K562 (cell line): ENCODE results near the gene TLCD4. TPM values are rescaled to one million over a fixed set of nuclear protein-coding genes. Genes with fewer than 3 reads are reported as not detected.

Experiments
- DDX20 ChIP-seq: fragments of 450-650 bp; IDR thresholded peaks from 2 replicates; pipeline ENCODE4 v1.6.1; 2016; ENCODE audit warnings: missing genetic modification characterization, low read depth, mild to moderate bottlenecking, missing compliant biosample characterization, moderate library complexity
- E2F1 ChIP-seq: sonication (generic); formaldehyde crosslinking; IDR thresholded peaks from 2 replicates; pipeline ENCODE4 v1.8.1; 2023; ENCODE audit warnings: mild to moderate bottlenecking, missing genetic modification reagents, moderate library complexity
- E2F8 ChIP-seq: fragments of 450-650 bp; IDR thresholded peaks from 2 replicates; pipeline ENCODE4 v1.7.1; 2018; ENCODE audit warnings: mild to moderate bottlenecking, low read depth; ENCODE audit not compliant: partially characterized antibody
- FOXP4 ChIP-seq: sonication (generic); formaldehyde crosslinking; IDR thresholded peaks from 2 replicates; pipeline ENCODE4 v1.8.0; 2022; ENCODE audit warnings: mild to moderate bottlenecking, missing genetic modification reagents, borderline replicate concordance
- HDAC3 ChIP-seq: fragments of 450-650 bp; IDR thresholded peaks from 2 replicates; pipeline ENCODE4 v1.6.1; 2018; ENCODE audit warnings: borderline replicate concordance, mild to moderate bottlenecking, moderate library complexity; ENCODE audit not compliant: partially characterized antibody
- KDM2B ChIP-seq: fragments of 250-450 bp; sonication (Bioruptor Pico); IDR thresholded peaks from 2 replicates; pipeline ENCODE4 v1.8.0; 2021; ENCODE audit warnings: mild to moderate bottlenecking, moderate library complexity
- MCM5 ChIP-seq: fragments of 450-650 bp; IDR thresholded peaks from 2 replicates; pipeline ENCODE4 v1.6.1; 2016; ENCODE audit warnings: low read depth
- TEAD4 ChIP-seq, 2 experiments: sonication (generic) in 1 of 2; formaldehyde crosslinking in 1 of 2; IDR thresholded peaks; 2 replicates each; pipeline versions ENCODE4 v1.6.1 to v1.8.0; 2012 to 2022; ENCODE audit warnings: borderline replicate concordance in 1 of 2, inconsistent platforms in 1 of 2, low read length in 1 of 2, mild to moderate bottlenecking in 1 of 2, missing genetic modification reagents in 1 of 2
- TSC22D4 ChIP-seq: fragments of 450-650 bp; IDR thresholded peaks from 2 replicates; pipeline ENCODE4 v1.6.1; 2016; ENCODE audit warnings: missing genetic modification characterization, missing biosample characterization, control low read depth
- WHSC1 ChIP-seq: IDR thresholded peaks from one replicate; pipeline ENCODE4 v1.6.1; 2012; ENCODE audit warnings: low read length, control low read depth, inconsistent platforms
- ZBTB49 ChIP-seq: sonication (generic); formaldehyde crosslinking; IDR thresholded peaks from 2 replicates; pipeline ENCODE4 v1.8.0; 2022; ENCODE audit warnings: missing genetic modification reagents, mild to moderate bottlenecking, borderline replicate concordance
- ZNF121 ChIP-seq: sonication (generic); formaldehyde crosslinking; conservative IDR thresholded peaks from 2 replicates; pipeline ENCODE4 v1.8.0; 2022; ENCODE audit warnings: missing genetic modification reagents
- polyA plus RNA-seq, 8 experiments: library from polyadenylated mRNA; depleted of rRNA in 4 of 8; stranded (reverse) in 5 of 8; unstranded in 3 of 8; fragments of >200 nt; fragmentation: Nextera tagmentation in 2 of 8; fragmentation: Illumina TruSeq in 1 of 8; extraction: Ambion mirVana in 2 of 8; extraction: Trizol in 1 of 8; gene quantifications; 2 replicates each; pipeline versions ENCODE4 v1.2.1 to v1.2.3, GENCODE V29; 2011 to 2014; ENCODE audit warnings: inconsistent platforms in 1 of 8, missing spikeins in 1 of 8
- total RNA-seq, 7 experiments: library from RNA; depleted of rRNA in 6 of 7; stranded (reverse); fragments of >200 nt in 6 of 7; fragmentation: Illumina TruSeq in 2 of 7; extraction: Trizol in 2 of 7; gene quantifications; 2 replicates each; pipeline versions ENCODE4 v1.2.1 to v1.2.3, GENCODE V29; 2011 to 2021; ENCODE audit warnings: low replicate concordance in 1 of 7
- TF ChIP-seq, protein P1 (sequence below), 3 experiments: IDR thresholded peaks in 2 of 3; conservative IDR thresholded peaks in 1 of 3; 2 replicates each; pipeline ENCODE4 v1.5.1; 2011 to 2012; ENCODE audit warnings: low read length in 3 of 3, mild to moderate bottlenecking in 3 of 3, control low read depth in 2 of 3, improper control_type of control experiment in 1 of 3, inconsistent platforms in 1 of 3, low read depth in 1 of 3, mixed read lengths in 1 of 3, moderate library complexity in 1 of 3; ENCODE audit not compliant: insufficient read depth in 2 of 3

TLCD4 gene
- total and polyA plus RNA-seq, 9 of the 15 experiments (the other 6 are each of a cell fraction or from before 2014, with no cell fraction given): 3.5 to 19.8 (median 7.6) TPM

GRCh38 chr1:95072532-95073419, 44.4 kb upstream of the TLCD4 start, which contains the start of gene ALG14 (continued):
- TF ChIP-seq ZBTB49 (CRISPR knock-in tag) (peak; percentile 80; the same call in 1 of the 2 replicates), E2F1 (no peak), FOXP4 (CRISPR knock-in tag) (no peak), WHSC1 (no peak), E2F8 (no peak), TEAD4 (IDR thresholded peaks at IDR 0.05; ENCODE audit: low read length) (peak; percentile 20; the same call in 1 of the 2 replicates), TEAD4 (CRISPR knock-in tag; IDR thresholded peaks at IDR 0.05; ENCODE audit: borderline replicate concordance) (no peak), ZNF121 (CRISPR knock-in tag) (no peak), HDAC3 (peak; percentile 82), KDM2B (no peak), TSC22D4 (tag) (no peak), DDX20 (tag) (no peak), MCM5 (no peak)
- TF ChIP-seq, protein P1, sequence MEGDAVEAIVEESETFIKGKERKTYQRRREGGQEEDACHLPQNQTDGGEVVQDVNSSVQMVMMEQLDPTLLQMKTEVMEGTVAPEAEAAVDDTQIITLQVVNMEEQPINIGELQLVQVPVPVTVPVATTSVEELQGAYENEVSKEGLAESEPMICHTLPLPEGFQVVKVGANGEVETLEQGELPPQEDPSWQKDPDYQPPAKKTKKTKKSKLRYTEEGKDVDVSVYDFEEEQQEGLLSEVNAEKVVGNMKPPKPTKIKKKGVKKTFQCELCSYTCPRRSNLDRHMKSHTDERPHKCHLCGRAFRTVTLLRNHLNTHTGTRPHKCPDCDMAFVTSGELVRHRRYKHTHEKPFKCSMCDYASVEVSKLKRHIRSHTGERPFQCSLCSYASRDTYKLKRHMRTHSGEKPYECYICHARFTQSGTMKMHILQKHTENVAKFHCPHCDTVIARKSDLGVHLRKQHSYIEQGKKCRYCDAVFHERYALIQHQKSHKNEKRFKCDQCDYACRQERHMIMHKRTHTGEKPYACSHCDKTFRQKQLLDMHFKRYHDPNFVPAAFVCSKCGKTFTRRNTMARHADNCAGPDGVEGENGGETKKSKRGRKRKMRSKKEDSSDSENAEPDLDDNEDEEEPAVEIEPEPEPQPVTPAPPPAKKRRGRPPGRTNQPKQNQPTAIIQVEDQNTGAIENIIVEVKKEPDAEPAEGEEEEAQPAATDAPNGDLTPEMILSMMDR (IDR thresholded peaks at IDR 0.05 in 2 of 3, conservative IDR thresholded peaks at IDR 0.05 in 1 of 3; ENCODE audit: insufficient read depth in 2 of 3, low read depth in 1 of 3, low read length in 3 of 3): no peak
